Upper lobe of left lung (tissue), 4 donors: Measurements from ENCODE around the gene ANKRD34C.

Experiments
- CTCF ChIP-seq, 6 experiments: fragments of 450-650 bp in 4 of 6; fragments of 200-600 bp in 2 of 6; sonication (generic) in 2 of 6; IDR thresholded peaks; one replicate each; pipeline ENCODE4 v1.5.1; 2016 to 2019; ENCODE audit warnings: antibody characterized with exemption in 6 of 6
- POLR2A ChIP-seq, 4 donors: fragments of 450-650 bp; IDR thresholded peaks; one replicate each; pipeline ENCODE4 v1.5.1; 2016 to 2017; ENCODE audit warnings: antibody characterized with exemption in 4 of 4, mild to moderate bottlenecking in 2 of 4

GRCh38 chr15:79315623-79316328 lies 33.3 kb downstream of the ANKRD34C start:
- TF ChIP-seq CTCF (IDR thresholded peaks at IDR 0.05) (no peak), POLR2A (IDR thresholded peaks at IDR 0.05) (no peak)
